ENCODE data around the gene SCARB1. TPM values are rescaled to one million over a fixed set of nuclear protein-coding genes. Genes with fewer than 3 reads are reported as not detected.

The SCARB1 gene
- total RNA-seq, 1 experiment from 2014 or later = 359 TPM

- in situ Hi-C loops (cut with HindIII; ENCODE audit: low pct_unique_long_range_greater_than_20kb, low sequenced_read_pairs) (no loop called here), intact Hi-C loops (cut with micrococcal nuclease; ENCODE audit: unreplicated experiment) (no loop called here)
- peak; percentile 59 for ATAC-seq
- no peak for DNase-seq (ENCODE audit: low read depth, low spot score)
- no peak for TF ChIP-seq POLR2AphosphoS5 (IDR thresholded peaks at IDR 0.05; ENCODE audit: low read depth, low read length)
- no peak for TF ChIP-seq TCF7L2 (IDR thresholded peaks at IDR 0.05; ENCODE audit: low read depth, low read length)
- TF ChIP-seq REST (IDR thresholded peaks at IDR 0.05; ENCODE audit: insufficient read depth in 1 of 2, low read depth in 2 of 2, low read length in 1 of 2) = no peak
- no peak for TF ChIP-seq CTCF (IDR thresholded peaks at IDR 0.05)
- no peak for TF ChIP-seq SIN3A (IDR thresholded peaks at IDR 0.05; ENCODE audit: borderline replicate concordance, insufficient read depth, low read depth, low read length)
- BruUV-seq (replicated peaks) = no TSS peak
- ChIA-PET POLR2A (no interaction called here), CTCF (interaction anchor here (0.6 kb wide), 1 partner anchor 9 kb away, joined by 3 read pairs; no protein-coding TSS in a partner anchor)
- no peaks in the 10 kb centered on the region for H3K36me3 ChIP-seq (ENCODE audit: control insufficient read depth, insufficient read depth, low read length)
- H3K4me1 ChIP-seq (ENCODE audit: control insufficient read depth, insufficient read depth, low read length) = peaks cover 76% of the 10 kb centered on the region
- peak overlapping the region; percentile 81 for H3K27ac ChIP-seq (ENCODE audit: low read length)
- no peak overlapping the region for H3K4me3 ChIP-seq (ENCODE audit: low read depth in 2 of 2, low read length in 2 of 2)
- H3K27me3 ChIP-seq (ENCODE audit: control insufficient read depth, insufficient read depth, low read length) = no peaks in the 10 kb centered on the region
- no peaks in the 10 kb centered on the region for H3K9me3 ChIP-seq (ENCODE audit: control insufficient read depth, insufficient read depth, low read depth, low read length)
These were observed 129.4 kb downstream of the SCARB1 start for GRCh38 chr12:124734224-124734788.

GRCh38 chr12:124733086-124733485 lies 130.6 kb downstream of the SCARB1 start:
- no peaks in the 10 kb centered on the region for H3K36me3 ChIP-seq (ENCODE audit: control insufficient read depth, insufficient read depth, low read length)
- in situ Hi-C loops (cut with HindIII; ENCODE audit: low pct_unique_long_range_greater_than_20kb, low sequenced_read_pairs) (no loop called here), intact Hi-C loops (cut with micrococcal nuclease; ENCODE audit: unreplicated experiment) (no loop called here)
- CTCF ChIA-PET = no interaction called here
- DNase-seq (ENCODE audit: low read depth, low spot score) (no peak), ATAC-seq (no peak)
- no peaks in the 10 kb centered on the region for H3K9me3 ChIP-seq (ENCODE audit: control insufficient read depth, insufficient read depth, low read depth, low read length)
- peaks cover 72% of the 10 kb centered on the region for H3K4me1 ChIP-seq (ENCODE audit: control insufficient read depth, insufficient read depth, low read length)
- no peak overlapping the region for H3K4me3 ChIP-seq (ENCODE audit: low read depth in 2 of 2, low read length in 2 of 2)
- POLR2A ChIA-PET = interaction anchor here (0.6 kb wide), 1 partner anchor 16 kb away, joined by 3 read pairs; no protein-coding TSS in a partner anchor
- peak overlapping the region; percentile 93 for H3K27ac ChIP-seq (ENCODE audit: low read length)
- TF ChIP-seq REST (IDR thresholded peaks at IDR 0.05; ENCODE audit: insufficient read depth in 1 of 2, low read depth in 2 of 2, low read length in 1 of 2) = no peak
- TF ChIP-seq POLR2AphosphoS5 (IDR thresholded peaks at IDR 0.05; ENCODE audit: low read depth, low read length) = no peak
- TF ChIP-seq TCF7L2 (IDR thresholded peaks at IDR 0.05; ENCODE audit: low read depth, low read length) = no peak
- TF ChIP-seq SIN3A (IDR thresholded peaks at IDR 0.05; ENCODE audit: borderline replicate concordance, insufficient read depth, low read depth, low read length) = no peak
- TF ChIP-seq CTCF (IDR thresholded peaks at IDR 0.05) = no peak
- no peaks in the 10 kb centered on the region for H3K27me3 ChIP-seq (ENCODE audit: control insufficient read depth, insufficient read depth, low read length)
- BruUV-seq (replicated peaks) = no TSS peak

Data from Panc1 (cell line).